ENCODE measurements around the gene ADGB.

ADGB gene

DNA sequence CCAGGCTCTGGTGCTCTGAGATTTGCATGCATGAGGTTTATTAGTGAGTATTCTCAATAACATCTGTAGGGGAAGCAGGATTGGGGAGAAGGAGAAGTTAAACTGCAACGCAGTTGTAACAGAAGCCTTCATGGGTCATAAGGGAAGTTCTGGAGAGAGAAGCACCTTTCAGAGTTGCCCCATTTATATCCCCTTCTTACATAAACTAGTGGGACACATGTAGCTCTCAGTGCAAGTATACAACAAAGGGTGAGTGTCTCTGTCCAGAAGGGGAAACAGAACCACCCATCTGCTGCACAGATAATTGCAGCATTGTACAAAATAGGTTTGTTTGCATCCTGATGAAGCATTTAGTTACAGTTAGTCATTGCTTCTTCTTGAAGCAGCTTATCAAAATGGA is 4.3 kb upstream of the ADGB start:
- H3K27ac ChIP-seq (replicated peaks) = peak overlapping the region; percentile 38; the same call in 1 of the 2 replicates
- DNase-seq (ENCODE audit: low read depth in 1 of 2, low spot score in 1 of 2) = peak; percentile 77 to 91
- H3K27me3 ChIP-seq (ENCODE audit: insufficient read depth, poor library complexity, severe bottlenecking) = no peaks in the 10 kb centered on the region
- no peak for TF ChIP-seq CTCF (IDR thresholded peaks at IDR 0.05; ENCODE audit: insufficient read depth, low read length)
- no peak for TF ChIP-seq GABPA (IDR thresholded peaks at IDR 0.05; ENCODE audit: low read depth)
- no peak for TF ChIP-seq SPI1 (IDR thresholded peaks at IDR 0.05; ENCODE audit: borderline replicate concordance, low read depth)
- no peak for TF ChIP-seq POLR2AphosphoS5 (IDR thresholded peaks at IDR 0.05; ENCODE audit: low read depth)
- TF ChIP-seq REST (IDR thresholded peaks at IDR 0.05; ENCODE audit: insufficient replicate concordance, low read depth) = no peak
- no peak overlapping the region for H3K4me3 ChIP-seq (replicated peaks; ENCODE audit: insufficient read depth, low read length)

DNA sequence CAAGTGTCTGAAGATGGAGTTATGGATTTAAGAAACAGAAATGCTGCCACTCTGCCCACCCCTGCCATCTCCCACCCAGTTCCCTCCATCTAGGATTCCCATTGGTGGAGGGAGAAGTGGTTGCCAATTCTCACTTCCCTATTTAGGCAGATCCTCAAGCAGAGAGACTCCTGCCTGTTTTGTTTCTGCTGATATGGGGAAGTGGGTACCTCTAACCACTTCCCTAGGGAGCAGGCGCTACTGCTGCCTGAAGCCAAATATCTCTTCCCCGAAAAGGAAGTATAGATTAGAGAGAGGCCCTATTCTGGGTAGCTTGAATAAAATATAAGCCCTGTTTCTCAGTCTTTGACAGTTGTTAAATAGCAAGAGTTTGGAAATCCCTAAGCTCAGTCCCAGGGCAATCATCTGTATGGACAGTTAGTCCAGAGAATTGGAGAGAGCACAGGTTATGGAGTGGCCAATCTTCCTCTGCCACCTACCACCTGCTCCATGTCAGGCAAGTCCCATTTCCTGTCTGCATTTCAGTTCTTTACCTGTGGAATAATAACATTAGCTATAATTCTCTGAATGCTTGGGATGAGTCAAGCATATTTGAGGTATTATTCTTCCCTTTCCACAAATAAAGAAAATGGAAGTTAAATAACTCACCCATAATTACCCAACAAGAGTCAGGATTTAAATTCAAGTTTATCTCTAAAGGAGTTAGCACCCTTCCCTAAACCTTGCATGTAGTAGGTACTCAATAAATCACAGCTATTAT is 2.6 kb upstream of the ADGB start:
- Histone ChIP-seq H3K27ac (replicated peaks) (peak overlapping the region; percentile 46), H3K4me3 (replicated peaks; ENCODE audit: insufficient read depth, low read length) (no peak overlapping the region), H3K27me3 (ENCODE audit: insufficient read depth, poor library complexity, severe bottlenecking) (no peaks in the 10 kb centered on the region)
- peak; percentile 90 to 91 for DNase-seq (ENCODE audit: low read depth in 1 of 2, low spot score in 1 of 2)
- TF ChIP-seq REST (IDR thresholded peaks at IDR 0.05; ENCODE audit: insufficient replicate concordance, low read depth) (peak; percentile 9), GABPA (IDR thresholded peaks at IDR 0.05; ENCODE audit: low read depth) (peak; percentile 17; the same call in 1 of the 2 replicates), POLR2AphosphoS5 (IDR thresholded peaks at IDR 0.05; ENCODE audit: low read depth) (peak; percentile 75), CTCF (IDR thresholded peaks at IDR 0.05; ENCODE audit: insufficient read depth, low read length) (no peak), SPI1 (IDR thresholded peaks at IDR 0.05; ENCODE audit: borderline replicate concordance, low read depth) (peak; percentile 100)

DNA sequence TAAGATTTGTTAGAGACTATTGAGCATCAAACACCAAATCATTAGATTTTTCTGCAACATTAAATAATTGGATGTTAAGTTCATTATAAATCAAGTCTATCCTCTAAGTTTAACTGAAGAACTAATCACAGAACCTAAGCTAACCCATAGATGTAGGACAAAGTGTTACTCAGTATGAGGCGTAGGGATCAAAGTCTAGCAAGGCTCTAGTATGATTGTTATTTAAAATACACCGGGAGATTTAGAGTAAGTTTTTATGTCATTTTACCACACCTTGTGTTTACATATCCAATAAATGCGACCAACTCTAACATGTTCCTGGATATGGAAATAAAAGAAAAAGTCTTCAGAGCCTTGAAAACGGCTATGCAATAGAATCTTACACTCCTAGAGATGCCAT is 2.6 kb downstream of the ADGB start:
- no peak for DNase-seq (ENCODE audit: low read depth in 1 of 2, low spot score in 1 of 2)
- H3K4me3 ChIP-seq (replicated peaks; ENCODE audit: insufficient read depth, low read length) = no peak overlapping the region
- no peak for TF ChIP-seq CTCF (IDR thresholded peaks at IDR 0.05; ENCODE audit: insufficient read depth, low read length)
- TF ChIP-seq REST (IDR thresholded peaks at IDR 0.05; ENCODE audit: insufficient replicate concordance, low read depth) = no peak
- TF ChIP-seq SPI1 (IDR thresholded peaks at IDR 0.05; ENCODE audit: borderline replicate concordance, low read depth) = no peak
- no peak for TF ChIP-seq GABPA (IDR thresholded peaks at IDR 0.05; ENCODE audit: low read depth)
- TF ChIP-seq POLR2AphosphoS5 (IDR thresholded peaks at IDR 0.05; ENCODE audit: low read depth) = no peak
- H3K27me3 ChIP-seq (ENCODE audit: insufficient read depth, poor library complexity, severe bottlenecking) = no peaks in the 10 kb centered on the region
- H3K27ac ChIP-seq (replicated peaks) = no peak overlapping the region
